Brain microvascular endothelial cell (primary cell): ENCODE measurements around the gene KRTAP24-1.

Experiments used
- DNase-seq: peaks from one replicate; pipeline ENCODE4 v3.0.0-alpha.2; 2020
- H3K27ac ChIP-seq: fragments of 250-450 bp; sonication (Bioruptor Pico); 2 replicates; pipeline ENCODE4 v1.5.1; 2020; ENCODE audit warnings: mild to moderate bottlenecking, moderate library complexity
- H3K27me3 ChIP-seq: fragments of 250-450 bp; sonication (Bioruptor Pico); replicated peaks from 2 replicates; pipeline ENCODE4 v1.5.1; 2020; ENCODE audit warnings: mild to moderate bottlenecking
- H3K36me3 ChIP-seq: fragments of 250-450 bp; sonication (Bioruptor Pico); replicated peaks from 2 replicates; pipeline ENCODE4 v1.5.1; 2020; ENCODE audit warnings: mild to moderate bottlenecking
- H3K4me3 ChIP-seq: 2 replicates; pipeline ENCODE4 v1.5.1; 2011; ENCODE audit warnings: low read depth, mild to moderate bottlenecking, control low read depth, low read length, moderate library complexity
- CTCF ChIP-seq: IDR thresholded peaks from 2 replicates; pipeline ENCODE4 v1.5.1; 2011; ENCODE audit warnings: low read depth, mild to moderate bottlenecking, moderate library complexity, low read length, control low read depth, inconsistent platforms; ENCODE audit errors: missing control alignments
- in situ Hi-C: cut with HindIII; loops from 2 replicates; pipeline ENCODE4 v1.10.0; 2017; ENCODE audit warnings: low sequenced_read_pairs, low pct_ligation_motif_present

The KRTAP24-1 gene

GRCh38 chr21:30305136-30305535, 22.4 kb upstream of the KRTAP24-1 start:
- Histone ChIP-seq H3K27me3 (no peaks in the 10 kb centered on the region), H3K36me3 (no peaks in the 10 kb centered on the region), H3K27ac (no peak overlapping the region), H3K4me3 (no peak overlapping the region)
- no peak for DNase-seq
- in situ Hi-C loops: no loop called here
- TF ChIP-seq CTCF: no peak

- DNase-seq: no peak
- TF ChIP-seq CTCF: no peak
- Histone ChIP-seq H3K27me3 (no peaks in the 10 kb centered on the region), H3K4me3 (no peak within 1 kb of the TSS), H3K36me3 (no peaks in the 10 kb centered on the region), H3K27ac (no peak within 1 kb of the TSS)
- in situ Hi-C loops: no loop called here
Measured at GRCh38 chr21:30289215-30289614, 6.5 kb upstream of the KRTAP24-1 start, which contains the start of gene KRTAP25-1. Gene KRTAP25-1 (minus strand): TSS chr21:30289514. CDS start chr21:30289490, 24 bp downstream.

GRCh38 chr21:30271611-30272010, 11.1 kb downstream of the KRTAP24-1 start:
- no peak for TF ChIP-seq CTCF
- DNase-seq: no peak
- no peak overlapping the region for H3K27ac ChIP-seq
- no peaks in the 10 kb centered on the region for H3K27me3 ChIP-seq
- in situ Hi-C loops: no loop called here
- no peak overlapping the region for H3K4me3 ChIP-seq
- no peaks in the 10 kb centered on the region for H3K36me3 ChIP-seq

GRCh38 chr21:30271156-30271555, 11.6 kb downstream of the KRTAP24-1 start:
- Histone ChIP-seq H3K4me3 (no peak overlapping the region), H3K27me3 (no peaks in the 10 kb centered on the region), H3K36me3 (no peaks in the 10 kb centered on the region), H3K27ac (no peak overlapping the region)
- DNase-seq: no peak
- TF ChIP-seq CTCF: no peak
- in situ Hi-C loops: no loop called here

- H3K27ac ChIP-seq: no peak overlapping the region
- no peaks in the 10 kb centered on the region for H3K27me3 ChIP-seq
- TF ChIP-seq CTCF: no peak
- in situ Hi-C loops: no loop called here
- no peaks in the 10 kb centered on the region for H3K36me3 ChIP-seq
- DNase-seq: no peak
- no peak overlapping the region for H3K4me3 ChIP-seq
Measured at GRCh38 chr21:30269803-30270530, 12.8 kb downstream of the KRTAP24-1 start.
